RWPE2 (cell line): Measurements from ENCODE around the gene PPP2R1A.

Source experiments
- ATAC-seq: fragments of 200-7000 bp; cut with Tn5 transposase; 3 replicates; pipeline ENCODE4 v1.9.1; 2021; ENCODE audit warnings: low read depth
- DNase-seq: peaks from one replicate; pipeline ENCODE4 v3.0.0-alpha.2; 2020; ENCODE audit warnings: low spot score
- H3K27ac ChIP-seq: fragments of 450-650 bp; 2 replicates; pipeline ENCODE4 v1.5.1; 2017; ENCODE audit warnings: mild to moderate bottlenecking; ENCODE audit not compliant: poor library complexity, severe bottlenecking
- H3K27me3 ChIP-seq: fragments of 250-450 bp; sonication (Bioruptor Pico); 2 replicates; pipeline ENCODE4 v1.5.1; 2021; ENCODE audit warnings: mild to moderate bottlenecking, moderate library complexity; ENCODE audit not compliant: insufficient read depth, poor library complexity, severe bottlenecking
- H3K36me3 ChIP-seq: fragments of 250-450 bp; sonication (Bioruptor Pico); 2 replicates; pipeline ENCODE4 v1.5.1; 2020; ENCODE audit warnings: low read depth, mild to moderate bottlenecking, moderate library complexity
- H3K4me1 ChIP-seq: fragments of 250-450 bp; sonication (Bioruptor Pico); 2 replicates; pipeline ENCODE4 v1.5.1; 2021; ENCODE audit warnings: mild to moderate bottlenecking, moderate library complexity; ENCODE audit not compliant: insufficient read depth, poor library complexity, severe bottlenecking
- H3K4me3 ChIP-seq: fragments of 250-450 bp; sonication (Bioruptor Pico); 2 replicates; pipeline ENCODE4 v1.5.1; 2021; ENCODE audit warnings: mild to moderate bottlenecking, moderate library complexity; ENCODE audit not compliant: severe bottlenecking
- H3K9me3 ChIP-seq: fragments of 250-450 bp; sonication (Bioruptor Pico); 2 replicates; pipeline ENCODE4 v1.5.1; 2021; ENCODE audit warnings: mild to moderate bottlenecking, moderate library complexity; ENCODE audit not compliant: severe bottlenecking
- CTCF ChIP-seq: fragments of 450-650 bp; IDR thresholded peaks from one replicate; pipeline ENCODE4 v1.5.1; 2017; ENCODE audit warnings: mild to moderate bottlenecking, moderate library complexity; ENCODE audit not compliant: poor library complexity, severe bottlenecking

The PPP2R1A gene

GRCh38 chr19:52211203-52211602, 21.4 kb downstream of the PPP2R1A start:
- Histone ChIP-seq H3K27ac (no peak overlapping the region), H3K4me1 (no peaks in the 10 kb centered on the region), H3K27me3 (no peaks in the 10 kb centered on the region), H3K36me3 (peaks cover 98% of the 10 kb centered on the region), H3K4me3 (no peak overlapping the region), H3K9me3 (no peaks in the 10 kb centered on the region)
- ATAC-seq, result no peak
- DNase-seq, result no peak
- TF ChIP-seq CTCF, result no peak

GRCh38 chr19:52211926-52212571, 22.2 kb downstream of the PPP2R1A start:
- H3K36me3 ChIP-seq, result peaks cover 98% of the 10 kb centered on the region
- DNase-seq, result no peak
- no peaks in the 10 kb centered on the region for H3K27me3 ChIP-seq
- H3K4me1 ChIP-seq, result no peaks in the 10 kb centered on the region
- no peaks in the 10 kb centered on the region for H3K9me3 ChIP-seq
- H3K27ac ChIP-seq, result no peak overlapping the region
- TF ChIP-seq CTCF, result no peak
- ATAC-seq, result no peak
- H3K4me3 ChIP-seq, result no peak overlapping the region

GRCh38 chr19:52212572-52213255, 22.9 kb downstream of the PPP2R1A start:
- ATAC-seq (no peak), DNase-seq (no peak)
- H3K9me3 ChIP-seq, result no peaks in the 10 kb centered on the region
- no peak overlapping the region for H3K4me3 ChIP-seq
- peaks cover 98% of the 10 kb centered on the region for H3K36me3 ChIP-seq
- H3K27me3 ChIP-seq, result no peaks in the 10 kb centered on the region
- TF ChIP-seq CTCF, result no peak
- no peaks in the 10 kb centered on the region for H3K4me1 ChIP-seq
- no peak overlapping the region for H3K27ac ChIP-seq

GRCh38 chr19:52214241-52214640, 24.4 kb downstream of the PPP2R1A start:
- ATAC-seq, result no peak
- H3K36me3 ChIP-seq, result peaks cover 98% of the 10 kb centered on the region
- no peaks in the 10 kb centered on the region for H3K9me3 ChIP-seq
- no peaks in the 10 kb centered on the region for H3K4me1 ChIP-seq
- no peak for TF ChIP-seq CTCF
- no peaks in the 10 kb centered on the region for H3K27me3 ChIP-seq
- no peak for DNase-seq
- no peak overlapping the region for H3K4me3 ChIP-seq
- H3K27ac ChIP-seq, result no peak overlapping the region

- no peak for TF ChIP-seq CTCF
- ATAC-seq, result no peak
- Histone ChIP-seq H3K36me3 (peaks cover 99% of the 10 kb centered on the region), H3K27ac (no peak overlapping the region), H3K27me3 (no peaks in the 10 kb centered on the region), H3K4me1 (no peaks in the 10 kb centered on the region), H3K4me3 (no peak overlapping the region), H3K9me3 (no peaks in the 10 kb centered on the region)
- no peak for DNase-seq
These were observed 26.5 kb downstream of the PPP2R1A start for GRCh38 chr19:52216401-52216800.
